ENCODE measurements around the gene PRKCSH. TPM values are rescaled to one million over a fixed set of nuclear protein-coding genes. Genes with fewer than 3 reads are reported as not detected.

Gene PRKCSH
- total RNA-seq, 1 experiment from 2014 or later: 425 TPM

DNA sequence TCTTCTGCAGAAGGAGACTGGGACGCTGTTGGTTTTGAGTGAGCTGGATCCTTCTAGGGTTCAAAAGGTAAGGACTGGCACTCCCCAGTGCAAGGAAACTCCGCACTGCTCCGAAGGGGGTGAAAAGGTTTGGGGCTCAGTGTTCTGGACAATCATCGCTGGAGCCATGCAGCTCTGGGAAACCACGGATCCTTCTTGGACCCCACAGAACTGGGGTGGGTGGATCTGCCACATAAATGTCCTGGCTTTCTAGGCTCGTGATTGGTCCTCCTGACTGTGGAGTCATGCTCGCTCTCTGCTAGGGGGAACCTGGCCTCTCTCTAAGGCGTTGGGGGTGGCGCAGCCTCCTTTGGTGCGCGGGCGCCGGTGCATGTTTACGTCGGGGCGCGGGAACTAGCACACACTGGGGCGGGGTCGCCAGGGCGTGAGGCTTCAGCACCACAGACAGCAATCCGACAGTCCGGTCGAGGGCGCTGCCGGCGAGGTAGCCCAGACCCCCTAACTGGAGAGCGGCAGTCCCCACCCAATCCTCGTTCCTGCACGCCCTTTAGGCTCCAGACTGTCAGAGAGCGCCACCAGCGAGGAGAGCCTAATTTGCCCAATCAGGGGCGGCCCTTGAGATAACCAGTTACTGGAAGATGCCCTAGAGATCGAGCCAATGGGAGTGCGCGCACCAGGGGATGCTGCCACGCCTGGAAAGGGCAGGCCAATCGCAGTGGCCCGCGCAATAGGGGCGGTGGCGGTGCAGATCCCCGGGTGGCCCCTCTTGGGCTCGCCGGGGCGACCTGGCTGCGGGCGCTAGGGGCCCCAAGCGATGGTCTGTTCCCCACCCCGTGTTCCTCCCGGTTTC lies 46.3 kb downstream of the PRKCSH start (continued):
- no peak for TF ChIP-seq EZH2 (IDR thresholded peaks at IDR 0.05)

DNA sequence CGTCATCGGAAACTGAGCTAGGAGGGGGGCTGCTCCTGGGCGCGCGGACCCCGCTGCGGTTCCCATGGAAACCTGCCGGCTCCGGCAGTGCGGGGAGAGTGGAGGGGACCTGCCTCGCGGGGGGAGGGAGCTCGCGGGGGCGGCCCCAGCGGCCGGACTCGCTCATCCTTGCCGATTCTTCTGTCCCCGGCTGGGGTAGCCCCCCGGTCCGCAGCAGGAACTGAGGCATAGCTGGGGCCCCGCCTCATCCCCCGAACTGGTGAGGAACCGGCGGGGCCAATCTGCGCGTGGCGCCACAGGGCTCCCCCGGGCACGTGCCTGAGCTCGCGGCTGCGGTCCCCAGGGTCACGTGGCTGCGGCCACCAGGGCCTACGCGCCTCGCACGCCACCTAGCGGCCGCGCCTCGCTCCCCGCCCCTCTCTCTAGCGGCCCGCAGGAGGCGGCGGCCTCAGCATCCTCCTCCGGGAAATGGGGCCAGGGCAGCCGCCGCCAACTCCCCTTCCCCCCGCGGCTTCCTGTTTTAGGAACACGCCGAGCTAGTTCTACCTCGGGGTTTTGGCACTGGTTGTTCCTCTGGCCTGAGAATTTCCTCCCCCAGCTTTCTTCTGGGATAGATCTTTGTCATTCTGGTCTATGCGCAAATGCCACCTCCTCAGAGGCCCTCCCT lies 47.1 kb downstream of the PRKCSH start:
- BruUV-seq (replicated peaks): no TSS peak
- peak; percentile 51 for DNase-seq (ENCODE audit: low read depth, low spot score)
- intact Hi-C loops (cut with micrococcal nuclease): loop anchor here (2.0 kb wide), 1 partner anchor 188 kb away; no protein-coding TSS in a partner anchor

More for the DNA sequence above, 47.1 kb downstream of the PRKCSH start:
- Histone ChIP-seq H3K4me3 (replicated peaks in 1 of 2; ENCODE audit: low read depth in 1 of 2, low read length in 2 of 2) (no peak overlapping the region), H3K9ac (ENCODE audit: low read length) (no peak overlapping the region), H3K4me2 (ENCODE audit: low read length) (no peak overlapping the region), H4K20me1 (ENCODE audit: insufficient read depth) (no peaks in the 10 kb centered on the region), H3K4me1 (ENCODE audit: control insufficient read depth in 1 of 2, insufficient read depth in 2 of 2, low read length in 2 of 2) (peaks cover 0 to 3% of the 10 kb centered on the region in 2 experiments; a peak in 1 of 4 replicates), H3K27me3 (ENCODE audit: insufficient read depth, low read length) (no peaks in the 10 kb centered on the region), H3K79me2 (ENCODE audit: insufficient read depth, low read length) (no peaks in the 10 kb centered on the region), H3K27ac (ENCODE audit: low read depth, low read length) (no peak overlapping the region), H2AFZ (ENCODE audit: low read depth, low read length, poor library complexity, severe bottlenecking) (no peak overlapping the region), H3K9me2 (ENCODE audit: insufficient read depth) (no peaks in the 10 kb centered on the region), H3K36me3 (ENCODE audit: control insufficient read depth in 1 of 2, insufficient read depth in 2 of 2, low read length in 2 of 2) (no peaks in the 10 kb centered on the region), H3K9me3 (ENCODE audit: control insufficient read depth in 1 of 2, insufficient read depth in 1 of 2, low read depth in 1 of 2, low read length in 2 of 2) (no peaks in the 10 kb centered on the region)
- ChIA-PET RAD21 (ENCODE audit: low non-redundant PET in 1 of 2, low total read pairs in 2 of 2, uncharacterized antibody in 2 of 2, unreplicated experiment in 2 of 2) (interaction anchor here (1.0 to 1.3 kb wide), 3 partner anchors 101 to 189 kb away, joined by 3 to 9 read pairs (median 3); no protein-coding TSS in a partner anchor), POLR2A (interaction anchor here (0.9 kb wide), 1 partner anchor 101 kb away, joined by 6 read pairs; no protein-coding TSS in a partner anchor), CTCF (interaction anchor here (0.6 to 1.9 kb wide), 10 partner anchors 14 to 521 kb away, joined by 3 to 14 read pairs (median 5); partner anchors contain the start of genes EPOR and SWSAP1)
- ATAC-seq: peak; percentile 89
- TF ChIP-seq POLR2A (IDR thresholded peaks at IDR 0.05; ENCODE audit: borderline replicate concordance, extremely low read depth, insufficient read depth, insufficient read length) (no peak), RAD21 (IDR thresholded peaks at IDR 0.05; ENCODE audit: low read depth) (peak; percentile 91), POLR2AphosphoS5 (IDR thresholded peaks at IDR 0.05; ENCODE audit: low read depth, low read length) (peak; percentile 79), EZH2 (IDR thresholded peaks at IDR 0.05) (no peak), CBX3 (IDR thresholded peaks at IDR 0.05; ENCODE audit: low read depth) (peak; percentile 88; the same call in 1 of the 2 replicates)
- TF ChIP-seq, protein P1, sequence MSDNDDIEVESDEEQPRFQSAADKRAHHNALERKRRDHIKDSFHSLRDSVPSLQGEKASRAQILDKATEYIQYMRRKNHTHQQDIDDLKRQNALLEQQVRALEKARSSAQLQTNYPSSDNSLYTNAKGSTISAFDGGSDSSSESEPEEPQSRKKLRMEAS (IDR thresholded peaks at IDR 0.05): peak; percentile 99
- TF ChIP-seq, protein P2, sequence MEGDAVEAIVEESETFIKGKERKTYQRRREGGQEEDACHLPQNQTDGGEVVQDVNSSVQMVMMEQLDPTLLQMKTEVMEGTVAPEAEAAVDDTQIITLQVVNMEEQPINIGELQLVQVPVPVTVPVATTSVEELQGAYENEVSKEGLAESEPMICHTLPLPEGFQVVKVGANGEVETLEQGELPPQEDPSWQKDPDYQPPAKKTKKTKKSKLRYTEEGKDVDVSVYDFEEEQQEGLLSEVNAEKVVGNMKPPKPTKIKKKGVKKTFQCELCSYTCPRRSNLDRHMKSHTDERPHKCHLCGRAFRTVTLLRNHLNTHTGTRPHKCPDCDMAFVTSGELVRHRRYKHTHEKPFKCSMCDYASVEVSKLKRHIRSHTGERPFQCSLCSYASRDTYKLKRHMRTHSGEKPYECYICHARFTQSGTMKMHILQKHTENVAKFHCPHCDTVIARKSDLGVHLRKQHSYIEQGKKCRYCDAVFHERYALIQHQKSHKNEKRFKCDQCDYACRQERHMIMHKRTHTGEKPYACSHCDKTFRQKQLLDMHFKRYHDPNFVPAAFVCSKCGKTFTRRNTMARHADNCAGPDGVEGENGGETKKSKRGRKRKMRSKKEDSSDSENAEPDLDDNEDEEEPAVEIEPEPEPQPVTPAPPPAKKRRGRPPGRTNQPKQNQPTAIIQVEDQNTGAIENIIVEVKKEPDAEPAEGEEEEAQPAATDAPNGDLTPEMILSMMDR (IDR thresholded peaks at IDR 0.05 in 2 of 3, conservative IDR thresholded peaks at IDR 0.05 in 1 of 3; ENCODE audit: borderline replicate concordance in 1 of 3, insufficient read depth in 1 of 3, low read depth in 2 of 3, low read length in 2 of 3): peak; percentile 82 to 94 (median 85)

All from HCT116 (cell line).